Measurements from ENCODE around the gene MSN. TPM values are rescaled to one million over a fixed set of nuclear protein-coding genes. Genes with fewer than 3 reads are reported as not detected.
A peak's percentile ranks its signal among the peaks of the same experiment; 100 is the strongest.

The MSN gene
- total and polyA plus RNA-seq, 4 donors, result 168 to 399 (median 299) TPM

- Histone ChIP-seq H3K9ac (ENCODE audit: insufficient read depth in 1 of 2, low read length in 2 of 2) (no peak overlapping the region), H3K27ac (ENCODE audit: low read depth in 1 of 2, low read length in 1 of 2) (peak overlapping the region; percentile 62 to 82), H3K4me3 (no peak overlapping the region), H3K9me3 (ENCODE audit: control insufficient read depth in 4 of 4, insufficient read depth in 3 of 4, low read length in 3 of 4) (no peaks in the 10 kb centered on the region), H3K4me1 (ENCODE audit: control insufficient read depth in 5 of 5, insufficient read depth in 5 of 5, low read length in 5 of 5) (peaks cover 0 to 72% (median 8%) of the 10 kb centered on the region in 5 donors), H3K27me3 (ENCODE audit: control insufficient read depth in 3 of 3, insufficient read depth in 3 of 3, low read length in 2 of 3) (no peaks in the 10 kb centered on the region), H3K36me3 (ENCODE audit: control insufficient read depth in 4 of 4, insufficient read depth in 4 of 4, low read length in 4 of 4) (peaks cover 0 to 3% (median 0%) of the 10 kb centered on the region in 4 donors)
- DNase-seq (no peak), ATAC-seq (ENCODE audit: insufficient read depth, low FRiP score) (no peak)
- 51 to 64% methylated on average over 5 of the region's 5 CpGs for WGBS, 2 donors
- TF ChIP-seq CTCF (IDR thresholded peaks at IDR 0.05; ENCODE audit: control extremely low read depth, extremely low read depth), result no peak
Observed at GRCh38 chrX:65690057-65690855, 22.8 kb downstream of the MSN start.

GRCh38 chrX:65695849-65696449 lies 28.5 kb downstream of the MSN start:
- peak overlapping the region; percentile 66 to 81 for H3K27ac ChIP-seq (ENCODE audit: low read depth in 1 of 2, low read length in 1 of 2)
- TF ChIP-seq CTCF (IDR thresholded peaks at IDR 0.05; ENCODE audit: control extremely low read depth, extremely low read depth), result no peak

GRCh38 chrX:65696613-65697012 lies 29.2 kb downstream of the MSN start:
- ATAC-seq (ENCODE audit: insufficient read depth, low FRiP score), result no peak
- no peak overlapping the region for H3K9ac ChIP-seq (ENCODE audit: insufficient read depth in 1 of 2, low read length in 2 of 2)
- H3K9me3 ChIP-seq (ENCODE audit: control insufficient read depth in 4 of 4, insufficient read depth in 3 of 4, low read length in 3 of 4), result no peaks in the 10 kb centered on the region
- H3K4me1 ChIP-seq (ENCODE audit: control insufficient read depth in 5 of 5, insufficient read depth in 5 of 5, low read length in 5 of 5), result peaks cover 0 to 65% (median 22%) of the 10 kb centered on the region in 5 donors
- H3K36me3 ChIP-seq (ENCODE audit: control insufficient read depth in 4 of 4, insufficient read depth in 4 of 4, low read length in 4 of 4), result peaks cover 0 to 4% (median under 1%) of the 10 kb centered on the region in 4 donors
- no peaks in the 10 kb centered on the region for H3K27me3 ChIP-seq (ENCODE audit: control insufficient read depth in 3 of 3, insufficient read depth in 3 of 3, low read length in 2 of 3)
- no peak for TF ChIP-seq CTCF (IDR thresholded peaks at IDR 0.05; ENCODE audit: control extremely low read depth, extremely low read depth)
- peak overlapping the region; percentile 81 to 86 for H3K27ac ChIP-seq (ENCODE audit: low read depth in 1 of 2, low read length in 1 of 2)
- no peak for DNase-seq
- WGBS, 2 donors, result 42 to 62% methylated on average over 3 of the region's 3 CpGs
- no peak overlapping the region for H3K4me3 ChIP-seq

More at GRCh38 chrX:65695849-65696449, 28.5 kb downstream of the MSN start:
- 27 to 56% methylated on average over 3 of the region's 3 CpGs for WGBS, 2 donors
- H3K36me3 ChIP-seq (ENCODE audit: control insufficient read depth in 4 of 4, insufficient read depth in 4 of 4, low read length in 4 of 4), result peaks cover 0 to 2% (median under 1%) of the 10 kb centered on the region in 4 donors
- no peak for ATAC-seq (ENCODE audit: insufficient read depth, low FRiP score)
- DNase-seq, result no peak
- H3K4me1 ChIP-seq (ENCODE audit: control insufficient read depth in 5 of 5, insufficient read depth in 5 of 5, low read length in 5 of 5), result peaks cover 0 to 67% (median 22%) of the 10 kb centered on the region in 5 donors
- H3K27me3 ChIP-seq (ENCODE audit: control insufficient read depth in 3 of 3, insufficient read depth in 3 of 3, low read length in 2 of 3), result no peaks in the 10 kb centered on the region
- no peak overlapping the region for H3K9ac ChIP-seq (ENCODE audit: insufficient read depth in 1 of 2, low read length in 2 of 2)
- no peaks in the 10 kb centered on the region for H3K9me3 ChIP-seq (ENCODE audit: control insufficient read depth in 4 of 4, insufficient read depth in 3 of 4, low read length in 3 of 4)
- no peak overlapping the region for H3K4me3 ChIP-seq

Measured in lung (tissue), 12 donors.